ENCODE data around the gene ATP9B. TPM values are rescaled to one million over a fixed set of nuclear protein-coding genes. Genes with fewer than 3 reads are reported as not detected.

The ATP9B gene
- polyA plus RNA-seq, 4 donors, result 4.3 to 19.6 (median 12.2) TPM

GRCh38 chr18:79343567-79344207 lies 274.5 kb downstream of the ATP9B start:
- 28 to 73% (median 45%) methylated on average over 17 of the region's 17 CpGs for WGBS, 3 donors
- no peaks in the 10 kb centered on the region for H3K4me1 ChIP-seq (ENCODE audit: control insufficient read depth in 3 of 3, insufficient read depth in 2 of 3, low read depth in 1 of 3, low read length in 2 of 3)
- DNase-seq, result peak; percentile 39 to 72
- peaks cover 0 to 4% of the 10 kb centered on the region in 2 donors for H3K9me3 ChIP-seq (ENCODE audit: control insufficient read depth in 2 of 2, insufficient read depth in 1 of 2, low read depth in 1 of 2, low read length in 1 of 2)
- H3K4me3 ChIP-seq (ENCODE audit: low read depth in 1 of 3, low read length in 3 of 3), result no peak overlapping the region
- H3K27me3 ChIP-seq (ENCODE audit: control insufficient read depth in 3 of 3, insufficient read depth in 3 of 3, low read length in 3 of 3), result no peaks in the 10 kb centered on the region
- peaks cover 5 to 46% (median 11%) of the 10 kb centered on the region in 3 donors for H3K36me3 ChIP-seq (ENCODE audit: control insufficient read depth in 3 of 3, insufficient read depth in 2 of 3, low read depth in 1 of 3, low read length in 3 of 3)
- peak overlapping the region in 1 of 3 donors; percentile 47 for H3K27ac ChIP-seq (ENCODE audit: low read depth in 1 of 3, low read length in 2 of 3)
- no peak for FAIRE-seq

GRCh38 chr18:79344208-79344581 lies 275.0 kb downstream of the ATP9B start:
- DNase-seq (no peak), FAIRE-seq (no peak)
- H3K36me3 ChIP-seq (ENCODE audit: control insufficient read depth in 3 of 3, insufficient read depth in 2 of 3, low read depth in 1 of 3, low read length in 3 of 3), result peaks cover 5 to 48% (median 8%) of the 10 kb centered on the region in 3 donors
- WGBS, 3 donors, result 24 to 70% (median 65%) methylated on average over 2 of the region's 2 CpGs
- no peaks in the 10 kb centered on the region for H3K4me1 ChIP-seq (ENCODE audit: control insufficient read depth in 3 of 3, insufficient read depth in 2 of 3, low read depth in 1 of 3, low read length in 2 of 3)
- peaks cover 0 to 4% of the 10 kb centered on the region in 2 donors for H3K9me3 ChIP-seq (ENCODE audit: control insufficient read depth in 2 of 2, insufficient read depth in 1 of 2, low read depth in 1 of 2, low read length in 1 of 2)
- H3K27ac ChIP-seq (ENCODE audit: low read depth in 1 of 3, low read length in 2 of 3), result peak overlapping the region in 1 of 3 donors; percentile 57
- no peak overlapping the region for H3K4me3 ChIP-seq (ENCODE audit: low read depth in 1 of 3, low read length in 3 of 3)
- H3K27me3 ChIP-seq (ENCODE audit: control insufficient read depth in 3 of 3, insufficient read depth in 3 of 3, low read length in 3 of 3), result no peaks in the 10 kb centered on the region

DNA sequence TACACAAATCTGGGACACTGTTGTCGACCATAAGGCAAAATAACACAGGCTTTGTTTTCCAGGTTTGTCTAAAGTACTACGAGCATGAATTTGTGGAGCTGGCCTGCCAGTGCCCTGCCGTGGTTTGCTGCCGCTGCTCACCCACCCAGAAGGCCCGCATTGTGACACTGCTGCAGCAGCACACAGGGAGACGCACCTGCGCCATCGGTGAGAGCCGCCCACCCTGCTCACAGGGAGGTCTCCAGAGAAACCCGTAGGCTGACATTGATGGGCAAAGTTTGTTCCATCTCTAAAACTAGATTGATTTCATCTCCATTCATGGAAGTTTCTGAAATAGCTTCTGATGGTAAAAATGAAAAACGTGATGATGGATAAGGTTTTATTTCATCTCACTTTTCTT lies 276.2 kb downstream of the ATP9B start:
- DNase-seq (no peak), FAIRE-seq (no peak)
- 96 to 99% (median 97%) methylated on average over 11 of the region's 11 CpGs for WGBS, 3 donors
- H3K9me3 ChIP-seq (ENCODE audit: control insufficient read depth in 2 of 2, insufficient read depth in 1 of 2, low read depth in 1 of 2, low read length in 1 of 2), result peaks cover 0 to 4% of the 10 kb centered on the region in 2 donors
- no peak overlapping the region for H3K27ac ChIP-seq (ENCODE audit: low read depth in 1 of 3, low read length in 2 of 3)
- no peaks in the 10 kb centered on the region for H3K4me1 ChIP-seq (ENCODE audit: control insufficient read depth in 3 of 3, insufficient read depth in 2 of 3, low read depth in 1 of 3, low read length in 2 of 3)
- no peaks in the 10 kb centered on the region for H3K27me3 ChIP-seq (ENCODE audit: control insufficient read depth in 3 of 3, insufficient read depth in 3 of 3, low read length in 3 of 3)
- H3K36me3 ChIP-seq (ENCODE audit: control insufficient read depth in 3 of 3, insufficient read depth in 2 of 3, low read depth in 1 of 3, low read length in 3 of 3), result peaks cover 5 to 60% (median 8%) of the 10 kb centered on the region in 3 donors
- no peak overlapping the region for H3K4me3 ChIP-seq (ENCODE audit: low read depth in 1 of 3, low read length in 3 of 3)

- Histone ChIP-seq H3K27ac (ENCODE audit: low read depth in 1 of 3, low read length in 2 of 3) (no peak overlapping the region), H3K4me1 (ENCODE audit: control insufficient read depth in 3 of 3, insufficient read depth in 2 of 3, low read depth in 1 of 3, low read length in 2 of 3) (no peaks in the 10 kb centered on the region), H3K27me3 (ENCODE audit: control insufficient read depth in 3 of 3, insufficient read depth in 3 of 3, low read length in 3 of 3) (no peaks in the 10 kb centered on the region), H3K4me3 (ENCODE audit: low read depth in 1 of 3, low read length in 3 of 3) (no peak overlapping the region), H3K36me3 (ENCODE audit: control insufficient read depth in 3 of 3, insufficient read depth in 2 of 3, low read depth in 1 of 3, low read length in 3 of 3) (peaks cover 5 to 56% (median 8%) of the 10 kb centered on the region in 3 donors), H3K9me3 (ENCODE audit: control insufficient read depth in 2 of 2, insufficient read depth in 1 of 2, low read depth in 1 of 2, low read length in 1 of 2) (no peaks in the 10 kb centered on the region)
- DNase-seq, result no peak
- WGBS, 3 donors, result 93 to 99% (median 98%) methylated on average over 26 of the region's 26 CpGs
- no peak for FAIRE-seq
These were observed 276.8 kb downstream of the ATP9B start for GRCh38 chr18:79345981-79346380.

GRCh38 chr18:79348066-79348465 lies 278.9 kb downstream of the ATP9B start:
- no peak for DNase-seq
- 87 to 92% (median 89%) methylated on average over 5 of the region's 5 CpGs for WGBS, 3 donors
- no peak for FAIRE-seq
- Histone ChIP-seq H3K9me3 (ENCODE audit: control insufficient read depth in 2 of 2, insufficient read depth in 1 of 2, low read depth in 1 of 2, low read length in 1 of 2) (no peaks in the 10 kb centered on the region), H3K4me3 (ENCODE audit: low read depth in 1 of 3, low read length in 3 of 3) (no peak overlapping the region), H3K27me3 (ENCODE audit: control insufficient read depth in 3 of 3, insufficient read depth in 3 of 3, low read length in 3 of 3) (no peaks in the 10 kb centered on the region), H3K4me1 (ENCODE audit: control insufficient read depth in 3 of 3, insufficient read depth in 2 of 3, low read depth in 1 of 3, low read length in 2 of 3) (no peaks in the 10 kb centered on the region), H3K36me3 (ENCODE audit: control insufficient read depth in 3 of 3, insufficient read depth in 2 of 3, low read depth in 1 of 3, low read length in 3 of 3) (peaks cover 5 to 60% (median 8%) of the 10 kb centered on the region in 3 donors), H3K27ac (ENCODE audit: low read depth in 1 of 3, low read length in 2 of 3) (no peak overlapping the region)

DNA sequence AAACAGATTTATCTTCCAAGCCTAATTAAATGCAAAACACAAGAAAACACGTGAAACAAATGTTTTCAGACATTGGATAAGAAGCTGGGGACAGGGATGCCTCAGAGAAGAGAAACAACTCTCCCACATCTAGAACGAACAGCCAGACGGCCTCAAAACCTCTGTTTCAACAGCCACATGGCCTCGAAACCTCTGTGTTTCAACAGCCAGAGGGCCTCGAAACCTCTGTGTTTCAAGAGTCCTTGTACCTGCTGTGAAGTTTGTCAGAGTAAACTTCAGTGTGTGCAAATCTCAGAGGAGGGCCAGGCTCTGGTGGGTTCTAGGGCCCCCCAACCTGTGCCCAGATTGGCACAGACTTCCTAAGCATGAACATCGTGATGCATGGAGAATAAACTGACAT lies 283.2 kb downstream of the ATP9B start:
- H3K4me1 ChIP-seq (ENCODE audit: control insufficient read depth in 3 of 3, insufficient read depth in 2 of 3, low read depth in 1 of 3, low read length in 2 of 3), result no peaks in the 10 kb centered on the region
- DNase-seq (no peak), FAIRE-seq (no peak)
- H3K9me3 ChIP-seq (ENCODE audit: control insufficient read depth in 2 of 2, insufficient read depth in 1 of 2, low read depth in 1 of 2, low read length in 1 of 2), result no peaks in the 10 kb centered on the region
- no peaks in the 10 kb centered on the region for H3K27me3 ChIP-seq (ENCODE audit: control insufficient read depth in 3 of 3, insufficient read depth in 3 of 3, low read length in 3 of 3)
- H3K36me3 ChIP-seq (ENCODE audit: control insufficient read depth in 3 of 3, insufficient read depth in 2 of 3, low read depth in 1 of 3, low read length in 3 of 3), result peaks cover 0 to 47% (median 3%) of the 10 kb centered on the region in 3 donors
- no peak overlapping the region for H3K27ac ChIP-seq (ENCODE audit: low read depth in 1 of 3, low read length in 2 of 3)
- no peak overlapping the region for H3K4me3 ChIP-seq (ENCODE audit: low read depth in 1 of 3, low read length in 3 of 3)
- 72 to 84% (median 76%) methylated on average over 6 of the region's 6 CpGs for WGBS, 3 donors

DNA sequence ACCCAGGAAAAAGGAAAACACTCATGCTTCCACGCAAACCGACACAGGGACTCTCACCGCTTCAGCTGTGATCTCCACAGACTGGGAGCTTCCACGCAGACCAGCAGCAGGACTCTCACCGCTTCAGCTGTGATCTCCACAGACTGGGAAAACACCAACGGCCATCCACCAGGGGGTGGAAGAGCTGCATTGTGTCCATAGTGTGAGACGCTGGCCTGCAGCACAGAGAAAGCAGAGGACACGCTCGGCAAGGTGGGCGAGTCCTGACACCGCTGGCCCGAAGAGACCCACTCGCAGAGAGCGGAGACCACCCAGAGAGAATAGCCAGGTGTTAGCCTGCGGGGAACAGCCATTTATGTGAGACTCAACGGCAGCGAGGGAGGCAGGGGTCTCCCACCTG lies 284.1 kb downstream of the ATP9B start:
- Histone ChIP-seq H3K36me3 (ENCODE audit: control insufficient read depth in 3 of 3, insufficient read depth in 2 of 3, low read depth in 1 of 3, low read length in 3 of 3) (peaks cover 0 to 41% (median 2%) of the 10 kb centered on the region in 3 donors), H3K9me3 (ENCODE audit: control insufficient read depth in 2 of 2, insufficient read depth in 1 of 2, low read depth in 1 of 2, low read length in 1 of 2) (no peaks in the 10 kb centered on the region), H3K27ac (ENCODE audit: low read depth in 1 of 3, low read length in 2 of 3) (no peak overlapping the region), H3K4me1 (ENCODE audit: control insufficient read depth in 3 of 3, insufficient read depth in 2 of 3, low read depth in 1 of 3, low read length in 2 of 3) (no peaks in the 10 kb centered on the region), H3K4me3 (ENCODE audit: low read depth in 1 of 3, low read length in 3 of 3) (no peak overlapping the region), H3K27me3 (ENCODE audit: control insufficient read depth in 3 of 3, insufficient read depth in 3 of 3, low read length in 3 of 3) (no peaks in the 10 kb centered on the region)
- DNase-seq (no peak), FAIRE-seq (no peak)
- 89 to 93% (median 90%) methylated on average over 17 of the region's 17 CpGs for WGBS, 3 donors

- Histone ChIP-seq H3K27me3 (ENCODE audit: control insufficient read depth in 3 of 3, insufficient read depth in 3 of 3, low read length in 3 of 3) (no peaks in the 10 kb centered on the region), H3K4me1 (ENCODE audit: control insufficient read depth in 3 of 3, insufficient read depth in 2 of 3, low read depth in 1 of 3, low read length in 2 of 3) (no peaks in the 10 kb centered on the region), H3K9me3 (ENCODE audit: control insufficient read depth in 2 of 2, insufficient read depth in 1 of 2, low read depth in 1 of 2, low read length in 1 of 2) (no peaks in the 10 kb centered on the region), H3K4me3 (ENCODE audit: low read depth in 1 of 3, low read length in 3 of 3) (no peak overlapping the region), H3K27ac (ENCODE audit: low read depth in 1 of 3, low read length in 2 of 3) (no peak overlapping the region), H3K36me3 (ENCODE audit: control insufficient read depth in 3 of 3, insufficient read depth in 2 of 3, low read depth in 1 of 3, low read length in 3 of 3) (peaks cover 0 to 37% (median 0%) of the 10 kb centered on the region in 3 donors)
- no peak for FAIRE-seq
- no peak for DNase-seq
- WGBS, 3 donors, result 88 to 94% (median 89%) methylated on average over 8 of the region's 8 CpGs
These were observed 285.2 kb downstream of the ATP9B start for GRCh38 chr18:79354350-79354749.

Data from small intestine (tissue), 7 donors.